Ovary (tissue), 9 donors: ENCODE data around the gene HEATR5A. TPM values are rescaled to one million over a fixed set of nuclear protein-coding genes. Genes with fewer than 3 reads are reported as not detected.
"Not testable (repeated sequence)": the region's sequence is repeated elsewhere in the genome, so short reads cannot be mapped to it uniquely, and the experiment has no call there.

Experiments
- DNase-seq, 5 donors: peaks; one replicate each; pipeline ENCODE4 v3.0.0-alpha.2; 2019 to 2020
- H3K27ac ChIP-seq, 2 donors: fragments of 200-600 bp; one replicate each; pipeline versions ENCODE4 v1.5.1 to v1.8.0; 2019 to 2022
- H3K27me3 ChIP-seq: fragments of 200-600 bp; one replicate; pipeline ENCODE4 v1.8.0; 2022
- H3K36me3 ChIP-seq: fragments of 200-600 bp; sonication (generic); one replicate; pipeline ENCODE4 v1.5.1; 2019
- H3K4me1 ChIP-seq: one replicate; pipeline ENCODE4 v1.8.1; 2013; ENCODE audit warnings: mild to moderate bottlenecking, moderate library complexity; ENCODE audit not compliant: insufficient read depth
- H3K4me3 ChIP-seq: fragments of 200-600 bp; sonication (generic); one replicate; pipeline ENCODE4 v1.5.1; 2017
- H3K9me3 ChIP-seq, 2 donors: fragments of 200-600 bp in 1 of 2; sonication (generic) in 1 of 2; one replicate each; pipeline versions ENCODE4 v1.5.1 to v1.8.1; 2013 to 2019; ENCODE audit warnings: mild to moderate bottlenecking in 1 of 2, moderate library complexity in 1 of 2
- EP300 ChIP-seq: sonication (generic); formaldehyde crosslinking; IDR thresholded peaks from one replicate; pipeline ENCODE4 v1.6.1; 2017; ENCODE audit warnings: antibody characterized with exemption
- POLR2A ChIP-seq: fragments of 450-650 bp; IDR thresholded peaks from one replicate; pipeline ENCODE4 v1.6.1; 2017; ENCODE audit warnings: antibody characterized with exemption, mild to moderate bottlenecking, moderate library complexity
- WGBS, 3 donors: extraction: QIAGEN DNeasy Blood & Tissue Kit in 1 of 3; methylation state at CpG; one replicate each; pipeline versions ENCODE4 v1.1.5 to v1.1.7; 2013 to 2017; 5-methylcytosine and 5-hydroxymethylcytosine counted together
- intact Hi-C, 4 donors: fragments of 100-400 bp; cut with DNase I; formaldehyde crosslinking; loops; one replicate each; pipeline versions ENCODE4 v1.11.0 to v1.15.1; 2022 to 2023
- polyA plus RNA-seq, 2 donors: library from polyadenylated mRNA; stranded (reverse); fragments of 200-250 nt in 1 of 2; fragments of 350-450 nt in 1 of 2; fragmentation: Illumina TruSeq in 1 of 2; extraction: RNeasy Lipid Tissue Mini Kit (QIAGEN cat#74804) in 1 of 2; gene quantifications; one replicate each; pipeline ENCODE4 v1.2.3, GENCODE V29; 2013 to 2014
- total RNA-seq, 7 donors: library from RNA; depleted of rRNA in 2 of 7; stranded (reverse); fragments of >200 nt in 2 of 7; fragmentation: NEBNext Ultra II Directional in 3 of 7; extraction: Animal tissue kit (Norgen Biotek cat#: 25700) in 3 of 7; gene quantifications; one replicate each; pipeline versions ENCODE4 v1.1.0 to v1.2.4, GENCODE V29; 2016 to 2023
- TF ChIP-seq, protein P1 (sequence below), 3 donors: fragments of 450-650 bp in 2 of 3; fragments of 200-600 bp in 1 of 3; IDR thresholded peaks; one replicate each; pipeline versions ENCODE4 v1.5.1 to v1.8.0; 2016 to 2022; ENCODE audit warnings: antibody characterized with exemption in 3 of 3, mild to moderate bottlenecking in 1 of 3
- donor health status: DM: no; HTN: no; CAD: no; lungs with moderate emphysema.
- donor health status: DM: no; HTN: no; CAD: no.
- donor health status: Bipolar disorder and iron deficiency.
- donor health status: DM: yes; HTN: yes; CAD: no.
- donor health status: DM: no; HTN: no; CAD: no.
- donor health status: DM: yes; HTN: yes; CAD: no.

The HEATR5A gene
- total and polyA plus RNA-seq, 9 donors, result 6.2 to 32.9 (median 22.4) TPM

DNA sequence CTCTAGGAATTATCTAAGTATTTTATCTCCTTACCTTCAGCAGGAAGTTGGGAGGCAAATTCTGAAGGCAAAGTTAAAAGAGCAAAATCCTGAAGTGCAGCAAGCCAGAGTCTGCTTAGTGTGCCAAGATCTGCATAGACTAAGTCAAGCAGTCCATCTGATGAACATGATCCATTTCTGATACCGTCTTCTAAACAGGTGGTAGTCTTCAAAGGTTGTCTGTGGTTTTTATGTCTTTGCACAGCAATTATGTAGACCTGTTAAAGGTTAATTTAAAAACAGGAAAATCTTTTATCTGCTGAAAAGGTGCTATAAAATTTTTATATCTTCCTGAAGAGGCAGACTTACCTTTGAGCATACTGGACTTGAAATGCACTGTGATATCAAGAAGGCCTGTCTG lies 107.4 kb downstream of the HEATR5A start:
- no peaks in the 10 kb centered on the region for H3K9me3 ChIP-seq
- WGBS, 3 donors, result 89 to 93% (median 90%) methylated on average over 1 of the region's 1 CpG

DNA sequence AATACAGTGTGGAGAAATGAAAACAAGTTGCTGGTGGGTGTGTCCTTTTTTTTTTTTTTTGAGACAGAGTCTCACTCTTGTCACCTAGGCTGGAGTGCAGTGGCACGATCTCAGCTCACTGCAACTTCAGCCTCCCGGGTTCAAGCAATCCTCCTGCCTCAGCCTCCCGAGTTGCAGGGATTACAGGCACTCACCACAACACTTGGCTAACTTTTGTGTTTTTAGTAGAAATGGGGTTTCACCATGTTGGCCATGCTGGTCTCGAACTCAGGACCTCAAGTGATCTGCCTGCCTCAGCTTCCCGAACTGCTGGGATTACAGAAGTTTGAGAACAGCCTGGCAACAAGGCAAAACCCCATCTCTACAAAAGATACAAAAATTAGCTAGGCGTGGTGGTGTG lies 108.0 kb downstream of the HEATR5A start:
- H3K36me3 ChIP-seq, intact Hi-C loops, H3K4me3 ChIP-seq, H3K27ac ChIP-seq, DNase-seq, H3K27me3 ChIP-seq, H3K9me3 ChIP-seq, H3K4me1 ChIP-seq: not testable (repeated sequence)
- 95 to 97% (median 97%) methylated on average over 6 of the region's 6 CpGs for WGBS, 3 donors

More for the DNA sequence above, 107.4 kb downstream of the HEATR5A start:
- Histone ChIP-seq H3K27ac (no peak overlapping the region), H3K36me3 (no peaks in the 10 kb centered on the region), H3K4me1 (no peaks in the 10 kb centered on the region), H3K27me3 (no peaks in the 10 kb centered on the region), H3K4me3 (no peak overlapping the region)
- intact Hi-C loops, result no loop called here
- no peak for TF ChIP-seq EP300
- DNase-seq, result no peak

DNA sequence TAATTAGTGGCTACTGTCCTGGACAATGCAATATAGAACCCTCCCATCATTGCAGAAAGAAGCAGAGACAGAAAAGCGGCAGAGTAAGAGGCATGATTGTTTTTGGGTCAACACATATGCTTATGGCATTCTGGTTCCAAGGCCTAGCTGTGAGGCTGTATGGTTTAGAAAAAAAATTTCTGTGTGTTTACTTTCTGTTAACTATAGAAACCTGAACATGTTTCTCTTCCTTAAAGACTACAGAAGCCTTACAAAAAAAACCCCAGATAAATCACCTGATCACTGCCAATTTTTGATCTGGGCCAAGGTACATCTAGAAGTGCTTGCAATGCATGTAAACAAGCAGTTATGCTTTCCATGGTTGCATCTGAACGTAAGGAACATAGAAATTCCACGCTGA lies 112.7 kb downstream of the HEATR5A start:
- Histone ChIP-seq H3K27ac (no peak overlapping the region), H3K27me3 (no peaks in the 10 kb centered on the region), H3K4me1 (no peaks in the 10 kb centered on the region), H3K36me3 (no peaks in the 10 kb centered on the region), H3K4me3 (no peak overlapping the region), H3K9me3 (no peaks in the 10 kb centered on the region)
- no peak for DNase-seq
- WGBS, 3 donors, result 93 to 95% (median 94%) methylated on average over 3 of the region's 3 CpGs
- TF ChIP-seq EP300 (no peak), POLR2A (no peak)
- TF ChIP-seq, protein P1, sequence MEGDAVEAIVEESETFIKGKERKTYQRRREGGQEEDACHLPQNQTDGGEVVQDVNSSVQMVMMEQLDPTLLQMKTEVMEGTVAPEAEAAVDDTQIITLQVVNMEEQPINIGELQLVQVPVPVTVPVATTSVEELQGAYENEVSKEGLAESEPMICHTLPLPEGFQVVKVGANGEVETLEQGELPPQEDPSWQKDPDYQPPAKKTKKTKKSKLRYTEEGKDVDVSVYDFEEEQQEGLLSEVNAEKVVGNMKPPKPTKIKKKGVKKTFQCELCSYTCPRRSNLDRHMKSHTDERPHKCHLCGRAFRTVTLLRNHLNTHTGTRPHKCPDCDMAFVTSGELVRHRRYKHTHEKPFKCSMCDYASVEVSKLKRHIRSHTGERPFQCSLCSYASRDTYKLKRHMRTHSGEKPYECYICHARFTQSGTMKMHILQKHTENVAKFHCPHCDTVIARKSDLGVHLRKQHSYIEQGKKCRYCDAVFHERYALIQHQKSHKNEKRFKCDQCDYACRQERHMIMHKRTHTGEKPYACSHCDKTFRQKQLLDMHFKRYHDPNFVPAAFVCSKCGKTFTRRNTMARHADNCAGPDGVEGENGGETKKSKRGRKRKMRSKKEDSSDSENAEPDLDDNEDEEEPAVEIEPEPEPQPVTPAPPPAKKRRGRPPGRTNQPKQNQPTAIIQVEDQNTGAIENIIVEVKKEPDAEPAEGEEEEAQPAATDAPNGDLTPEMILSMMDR (IDR thresholded peaks at IDR 0.05), result no peak
- intact Hi-C loops, result no loop called here

DNA sequence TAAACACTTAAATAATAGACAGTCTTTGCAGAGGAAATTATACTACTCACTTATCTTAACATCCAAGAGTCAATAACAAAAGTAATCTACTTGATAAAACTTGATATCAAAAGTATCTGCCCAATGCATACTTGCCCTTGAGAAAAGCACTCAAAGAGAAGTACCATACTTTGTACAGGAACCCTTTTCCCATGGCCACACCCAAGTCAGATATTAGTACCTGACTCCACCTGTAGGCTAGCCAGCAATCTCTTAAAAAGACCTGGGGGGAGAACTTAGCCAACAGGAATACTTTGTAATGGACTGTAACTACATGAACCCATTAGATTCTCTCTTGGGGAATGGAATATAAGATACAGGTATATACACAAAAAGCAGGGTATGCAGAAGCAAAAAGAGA lies 113.2 kb downstream of the HEATR5A start:
- Histone ChIP-seq H3K4me1 (no peaks in the 10 kb centered on the region), H3K36me3 (no peaks in the 10 kb centered on the region), H3K27me3 (no peaks in the 10 kb centered on the region), H3K9me3 (no peaks in the 10 kb centered on the region), H3K4me3 (no peak overlapping the region), H3K27ac (no peak overlapping the region)
- intact Hi-C loops, result no loop called here
- TF ChIP-seq, protein P1 (IDR thresholded peaks at IDR 0.05), result no peak
- TF ChIP-seq EP300, result no peak
- TF ChIP-seq POLR2A, result no peak
- no peak for DNase-seq

DNA sequence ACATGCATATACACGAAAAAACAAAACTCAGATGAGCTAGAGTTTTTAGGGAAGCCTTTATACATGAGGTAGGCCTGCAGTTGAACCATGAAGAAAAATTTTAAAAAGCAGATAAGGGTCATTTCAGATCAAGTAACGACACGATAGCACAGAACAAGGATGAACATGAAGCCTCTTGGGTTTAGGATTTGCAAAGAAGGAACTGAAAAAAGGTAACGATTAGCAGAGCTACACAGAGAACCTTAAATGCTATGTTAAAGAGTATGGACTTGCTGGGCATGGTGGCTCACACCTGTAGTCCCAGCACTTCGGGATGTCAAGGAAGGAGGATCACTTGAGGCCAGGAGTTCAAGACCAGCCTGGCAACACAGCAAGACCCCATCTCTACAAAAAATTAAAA lies 116.7 kb downstream of the HEATR5A start:
- Histone ChIP-seq H3K4me1 (no peaks in the 10 kb centered on the region), H3K9me3 (no peaks in the 10 kb centered on the region), H3K27me3 (no peaks in the 10 kb centered on the region), H3K36me3 (no peaks in the 10 kb centered on the region), H3K4me3 (no peak overlapping the region), H3K27ac (no peak overlapping the region)
- 92 to 96% (median 94%) methylated on average over 5 of the region's 5 CpGs for WGBS, 3 donors
- TF ChIP-seq EP300, result no peak
- TF ChIP-seq POLR2A, result no peak
- DNase-seq, result no peak
- intact Hi-C loops, result no loop called here

DNA sequence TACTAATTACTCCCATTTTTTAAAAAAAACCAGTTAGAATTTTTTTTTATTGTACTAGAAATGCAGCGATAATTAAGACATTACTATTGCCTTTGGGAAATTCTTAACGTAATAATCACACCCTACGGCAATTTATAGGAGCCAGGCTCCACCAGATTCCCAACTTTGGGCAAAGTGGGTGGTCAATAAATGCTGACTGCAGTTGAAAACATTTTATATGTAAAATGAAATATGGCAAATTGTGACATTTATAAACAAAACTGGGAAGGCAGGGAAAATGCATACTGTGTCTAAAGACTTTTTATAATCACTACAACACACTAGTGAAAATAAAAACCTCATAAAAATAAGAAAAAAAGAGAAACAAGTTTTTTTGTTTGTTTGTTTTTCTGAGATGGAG lies 119.5 kb downstream of the HEATR5A start:
- Histone ChIP-seq H3K27ac (no peak overlapping the region), H3K4me1 (peaks cover 2% of the 10 kb centered on the region), H3K27me3 (no peaks in the 10 kb centered on the region), H3K9me3 (no peaks in the 10 kb centered on the region), H3K4me3 (no peak overlapping the region), H3K36me3 (no peaks in the 10 kb centered on the region)
- DNase-seq, result no peak
- intact Hi-C loops, result no loop called here
- WGBS, 3 donors, result 94 to 95% (median 94%) methylated on average over 3 of the region's 3 CpGs
- TF ChIP-seq, protein P1 (IDR thresholded peaks at IDR 0.05), result no peak
- TF ChIP-seq EP300, result no peak
- TF ChIP-seq POLR2A, result no peak
